Esophagus (tissue), 2 donors: ENCODE measurements around the gene CCSER1. TPM values are rescaled to one million over a fixed set of nuclear protein-coding genes. Genes with fewer than 3 reads are reported as not detected.

ENCODE experiments used
- H3K27ac ChIP-seq, 2 donors: one replicate each; pipeline ENCODE4 v1.5.1; 2013; ENCODE audit warnings: low read depth in 2 of 2, mild to moderate bottlenecking in 2 of 2, inconsistent platforms in 1 of 2, low read length in 1 of 2, moderate library complexity in 1 of 2
- H3K27me3 ChIP-seq, 2 donors: one replicate each; pipeline ENCODE4 v1.6.1; 2013; ENCODE audit warnings: low read length in 2 of 2, control low read depth in 1 of 2, mild to moderate bottlenecking in 1 of 2; ENCODE audit not compliant: insufficient read depth in 2 of 2, control insufficient read depth in 1 of 2
- H3K36me3 ChIP-seq, 2 donors: one replicate each; pipeline ENCODE4 v1.6.1; 2013; ENCODE audit warnings: low read length in 1 of 2; ENCODE audit not compliant: control insufficient read depth in 2 of 2, insufficient read depth in 2 of 2
- H3K4me1 ChIP-seq, 2 donors: one replicate each; pipeline ENCODE4 v1.6.1; 2013; ENCODE audit warnings: low read length in 1 of 2; ENCODE audit not compliant: control insufficient read depth in 2 of 2, insufficient read depth in 2 of 2
- H3K4me3 ChIP-seq, 2 donors: one replicate each; pipeline ENCODE4 v1.5.1; 2013; ENCODE audit warnings: low read length in 2 of 2, mild to moderate bottlenecking in 2 of 2, low read depth in 1 of 2, moderate library complexity in 1 of 2
- H3K9me3 ChIP-seq, 2 donors: one replicate each; pipeline ENCODE4 v1.6.1; 2013; ENCODE audit warnings: mild to moderate bottlenecking in 2 of 2, low read depth in 1 of 2, low read length in 1 of 2, moderate library complexity in 1 of 2; ENCODE audit not compliant: control insufficient read depth in 2 of 2, insufficient read depth in 1 of 2
- WGBS, 2 donors: extraction: QIAGEN DNeasy Blood & Tissue Kit; methylation state at CpG; one replicate each; pipeline ENCODE4 v1.1.7; 2013; 5-methylcytosine and 5-hydroxymethylcytosine counted together
- polyA plus RNA-seq, 2 donors: library from polyadenylated mRNA; stranded (reverse); fragments of 200-250 nt; gene quantifications; one replicate each; pipeline ENCODE4 v1.2.3, GENCODE V29; 2013
- donor health status: healthy with polysubstance abuse.
- donor health status: Bipolar disorder and iron deficiency.

The CCSER1 gene
- polyA plus RNA-seq, 2 donors, result 0.35 to 0.87 TPM

- Histone ChIP-seq H3K9me3 (no peaks in the 10 kb centered on the region), H3K27ac (no peak overlapping the region), H3K27me3 (no peaks in the 10 kb centered on the region), H3K4me1 (no peaks in the 10 kb centered on the region), H3K4me3 (no peak overlapping the region), H3K36me3 (no peaks in the 10 kb centered on the region)
- 64 to 78% methylated on average over 2 of the region's 2 CpGs for WGBS, 2 donors
Measured at GRCh38 chr4:90442619-90443018, 315.4 kb downstream of the CCSER1 start.

- Histone ChIP-seq H3K9me3 (no peaks in the 10 kb centered on the region), H3K4me3 (no peak overlapping the region), H3K27ac (no peak overlapping the region), H3K36me3 (no peaks in the 10 kb centered on the region), H3K4me1 (no peaks in the 10 kb centered on the region), H3K27me3 (no peaks in the 10 kb centered on the region)
- WGBS, 2 donors, result 91 to 95% methylated on average over 1 of the region's 1 CpG
Measured at GRCh38 chr4:90443231-90443630, 316.0 kb downstream of the CCSER1 start.

GRCh38 chr4:90444904-90445303 is 317.7 kb downstream of the CCSER1 start:
- no peaks in the 10 kb centered on the region for H3K27me3 ChIP-seq
- H3K4me3 ChIP-seq, result no peak overlapping the region
- no peaks in the 10 kb centered on the region for H3K4me1 ChIP-seq
- H3K36me3 ChIP-seq, result no peaks in the 10 kb centered on the region
- H3K27ac ChIP-seq, result no peak overlapping the region
- H3K9me3 ChIP-seq, result no peaks in the 10 kb centered on the region
- 92 to 98% methylated on average over 2 of the region's 2 CpGs for WGBS, 2 donors

DNA sequence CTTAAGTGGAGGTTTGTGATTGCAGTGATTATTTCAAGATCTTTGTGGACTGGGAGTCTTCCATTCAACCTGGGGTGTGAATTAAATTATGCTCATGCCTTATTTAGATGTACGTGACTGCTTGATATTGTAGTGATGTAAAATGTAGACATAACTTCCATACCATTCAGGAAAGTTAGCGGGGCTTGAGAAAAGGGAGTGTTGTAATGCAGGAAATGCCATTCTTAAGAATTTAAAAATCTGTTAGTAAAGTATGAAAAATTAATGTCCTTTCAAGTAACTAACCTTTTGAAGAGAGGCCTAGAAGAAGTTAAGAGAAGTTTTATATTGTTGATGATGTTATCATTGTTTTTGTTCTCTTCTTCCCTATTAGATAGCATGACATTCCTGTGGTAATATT is 318.2 kb downstream of the CCSER1 start:
- no peak overlapping the region for H3K27ac ChIP-seq
- 79 to 84% methylated on average over 2 of the region's 2 CpGs for WGBS, 2 donors
- H3K4me1 ChIP-seq, result no peaks in the 10 kb centered on the region
- H3K27me3 ChIP-seq, result no peaks in the 10 kb centered on the region
- no peaks in the 10 kb centered on the region for H3K9me3 ChIP-seq
- H3K4me3 ChIP-seq, result no peak overlapping the region
- no peaks in the 10 kb centered on the region for H3K36me3 ChIP-seq

GRCh38 chr4:90449626-90450025 is 322.4 kb downstream of the CCSER1 start:
- Histone ChIP-seq H3K9me3 (no peaks in the 10 kb centered on the region), H3K27me3 (no peaks in the 10 kb centered on the region), H3K4me3 (no peak overlapping the region), H3K4me1 (no peaks in the 10 kb centered on the region), H3K36me3 (no peaks in the 10 kb centered on the region), H3K27ac (no peak overlapping the region)
- WGBS, 2 donors, result 86% methylated on average over 2 of the region's 2 CpGs

GRCh38 chr4:90456891-90457290 is 329.7 kb downstream of the CCSER1 start:
- no peaks in the 10 kb centered on the region for H3K4me1 ChIP-seq
- 92 to 97% methylated on average over 11 of the region's 11 CpGs for WGBS, 2 donors
- no peak overlapping the region for H3K27ac ChIP-seq
- no peaks in the 10 kb centered on the region for H3K36me3 ChIP-seq
- H3K9me3 ChIP-seq, result peaks cover 0 to 7% of the 10 kb centered on the region in 2 donors
- no peaks in the 10 kb centered on the region for H3K27me3 ChIP-seq
- H3K4me3 ChIP-seq, result no peak overlapping the region

DNA sequence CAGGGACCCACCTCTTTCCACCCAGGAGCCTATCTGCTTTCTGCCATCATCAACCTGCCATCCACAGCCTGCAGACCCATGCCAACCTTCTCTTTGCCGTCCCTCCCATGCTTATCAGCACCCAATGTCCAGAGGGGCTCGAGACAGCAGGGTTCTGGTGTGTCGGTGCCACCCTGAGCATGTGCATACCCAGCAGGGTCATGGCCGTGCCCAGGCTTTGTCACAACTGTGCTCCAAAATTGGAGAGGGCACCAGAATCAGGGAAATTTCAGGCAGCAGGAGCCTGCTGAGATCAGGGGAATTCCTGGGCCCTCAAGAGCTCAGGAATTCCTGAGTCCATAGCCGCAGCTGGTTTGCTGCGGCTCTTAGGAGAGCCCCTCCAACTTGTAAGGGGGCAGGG is 330.6 kb downstream of the CCSER1 start:
- Histone ChIP-seq H3K27ac (no peak overlapping the region), H3K4me3 (no peak overlapping the region), H3K36me3 (no peaks in the 10 kb centered on the region), H3K4me1 (no peaks in the 10 kb centered on the region), H3K27me3 (no peaks in the 10 kb centered on the region), H3K9me3 (peaks cover 0 to 7% of the 10 kb centered on the region in 2 donors)
- 88 to 91% methylated on average over 6 of the region's 6 CpGs for WGBS, 2 donors

- H3K4me1 ChIP-seq, result no peaks in the 10 kb centered on the region
- H3K27ac ChIP-seq, result no peak overlapping the region
- WGBS, 2 donors, result 83 to 90% methylated on average over 3 of the region's 3 CpGs
- H3K36me3 ChIP-seq, result no peaks in the 10 kb centered on the region
- no peaks in the 10 kb centered on the region for H3K27me3 ChIP-seq
- peaks cover 0 to 7% of the 10 kb centered on the region in 2 donors for H3K9me3 ChIP-seq
- H3K4me3 ChIP-seq, result no peak overlapping the region
Measured at GRCh38 chr4:90458576-90458975, 331.4 kb downstream of the CCSER1 start.

DNA sequence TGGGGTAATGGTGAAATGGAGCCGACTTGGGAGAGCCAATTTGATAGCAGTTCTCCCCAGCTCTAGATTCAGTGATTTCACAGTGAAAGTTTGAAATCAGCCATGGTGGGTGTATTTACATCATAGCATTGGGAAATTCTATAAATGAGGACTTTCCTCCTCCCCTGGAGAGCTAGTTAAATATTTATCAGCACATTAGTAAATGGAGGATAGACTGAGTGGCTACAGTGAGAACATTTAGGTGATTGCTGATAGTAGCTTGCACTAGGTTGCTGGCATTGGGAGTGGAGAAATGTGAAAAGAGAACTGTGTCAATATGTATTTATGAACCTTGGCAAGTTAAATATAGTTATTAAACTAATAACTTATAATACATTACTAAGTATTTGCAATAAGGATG is 347.3 kb downstream of the CCSER1 start:
- Histone ChIP-seq H3K36me3 (no peaks in the 10 kb centered on the region), H3K9me3 (no peaks in the 10 kb centered on the region), H3K27me3 (no peaks in the 10 kb centered on the region), H3K4me1 (no peaks in the 10 kb centered on the region), H3K27ac (no peak overlapping the region), H3K4me3 (no peak overlapping the region)
- 77 to 79% methylated on average over 1 of the region's 1 CpG for WGBS, 2 donors

- 84 to 87% methylated on average over 6 of the region's 6 CpGs for WGBS, 2 donors
Measured at GRCh38 chr4:90476019-90476418, 348.8 kb downstream of the CCSER1 start.

More at GRCh38 chr4:90476019-90476418, 348.8 kb downstream of the CCSER1 start:
- Histone ChIP-seq H3K9me3 (no peaks in the 10 kb centered on the region), H3K4me1 (no peaks in the 10 kb centered on the region), H3K4me3 (no peak overlapping the region), H3K27ac (no peak overlapping the region), H3K27me3 (no peaks in the 10 kb centered on the region), H3K36me3 (no peaks in the 10 kb centered on the region)
